Stimulated activated CD8-positive, alpha-beta memory T cell treated with anti-CD3 and anti-CD28 coated beads, Interleukin-12 subunit alpha, Interleukin-12 subunit beta, amount 100 ng/mL, for 1 hour (primary cell): ENCODE measurements around the gene CCHCR1.

Experiments used
- DNase-seq: peaks from one replicate; pipeline ENCODE4 v3.0.0-alpha.2; 2020; ENCODE audit warnings: low read depth

Gene CCHCR1

DNA sequence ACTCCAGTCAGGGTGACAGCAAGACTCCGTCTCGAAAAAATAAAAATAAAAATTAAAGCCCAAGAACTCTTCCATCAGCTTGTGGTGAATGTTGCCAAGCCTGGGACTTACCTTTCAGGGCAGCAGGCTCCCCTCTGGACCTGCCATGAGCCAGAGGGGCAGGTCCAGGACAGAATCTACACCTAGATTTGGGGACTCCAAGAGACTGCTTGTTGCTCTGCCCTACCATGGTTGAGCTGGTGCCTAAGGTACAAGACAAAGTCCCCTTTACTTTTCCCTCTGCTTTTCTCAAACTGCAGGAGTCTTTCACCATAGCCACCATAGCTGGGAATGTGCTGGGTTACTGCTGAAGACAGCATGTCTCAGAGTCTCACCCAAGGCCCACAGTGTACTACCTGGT, 54.5 kb downstream of the CCHCR1 start:
- DNase-seq, result no peak

DNA sequence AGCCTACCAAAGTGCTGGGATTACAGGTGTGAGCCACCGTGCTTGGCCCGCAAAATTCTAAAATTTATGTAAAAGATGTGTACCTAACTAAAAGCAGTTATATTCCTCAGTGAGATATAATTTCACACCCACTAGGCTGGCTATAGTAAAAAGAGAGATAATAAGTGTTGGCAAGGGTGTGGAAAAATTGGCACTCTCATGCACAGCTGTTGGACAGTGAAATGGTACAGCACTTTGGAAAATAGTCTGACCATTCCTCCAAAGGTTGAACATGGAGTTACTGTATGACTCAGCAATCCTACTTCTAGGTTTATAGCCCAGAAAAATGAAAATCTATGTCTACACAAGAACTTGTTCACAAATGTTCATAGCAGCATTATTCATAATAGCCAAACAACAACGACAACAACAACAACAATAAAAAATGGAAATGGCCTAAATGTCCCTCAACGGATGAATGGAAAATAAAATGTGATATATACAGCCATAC, 59.1 kb downstream of the CCHCR1 start:
- no peak for DNase-seq

GRCh38 chr6:31096656-31097055, 60.9 kb downstream of the CCHCR1 start:
- no peak for DNase-seq

DNA sequence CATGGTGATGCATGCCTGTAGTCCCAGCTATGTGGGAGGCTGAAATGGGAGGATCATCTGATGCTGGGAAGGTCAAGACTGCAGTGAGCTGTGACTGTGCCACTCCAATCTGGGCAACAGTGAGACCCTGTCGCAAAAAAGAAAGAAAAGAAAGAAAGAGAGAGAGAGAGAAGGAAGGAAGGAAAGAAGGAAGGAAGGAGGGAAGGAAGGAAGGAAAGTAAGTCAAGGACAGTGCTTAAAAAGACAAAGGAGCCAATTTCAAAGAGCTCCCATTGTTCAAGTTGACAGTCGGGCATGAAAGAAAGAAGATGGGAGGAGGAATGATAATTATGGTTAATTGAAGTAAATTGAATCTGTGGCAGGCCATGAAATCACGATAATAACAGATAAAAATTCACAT, 61.4 kb downstream of the CCHCR1 start:
- DNase-seq, result no peak

DNA sequence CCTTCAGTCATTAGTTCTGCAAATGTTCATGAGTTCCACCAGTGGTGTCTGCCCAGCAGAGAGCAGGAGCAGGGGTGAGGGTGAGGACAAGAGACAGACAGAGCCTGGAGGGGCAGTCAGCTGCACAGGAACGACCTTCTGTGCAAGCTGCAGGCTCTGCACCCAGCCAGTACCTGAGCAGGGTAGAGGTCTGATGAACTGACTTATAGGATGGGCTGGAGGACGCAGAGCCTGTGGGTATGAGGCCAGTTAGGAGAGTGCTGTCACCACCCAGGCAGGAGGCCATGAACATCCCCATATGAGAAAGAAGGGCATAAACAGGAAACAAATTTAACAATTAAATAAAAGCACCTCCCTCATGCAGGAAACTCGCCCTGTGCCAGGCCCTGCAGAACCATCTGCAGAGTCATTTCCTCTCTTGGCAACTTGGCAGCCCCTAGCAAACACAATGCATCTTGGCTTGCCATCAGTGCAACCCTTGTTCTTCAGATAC, 63.2 kb downstream of the CCHCR1 start:
- DNase-seq, result peak; percentile 3

- no peak for DNase-seq
These were observed 64.7 kb downstream of the CCHCR1 start for GRCh38 chr6:31092769-31093505.
